Osteoblast (primary cell): ENCODE measurements around the gene FLT3. TPM values are rescaled to one million over a fixed set of nuclear protein-coding genes. Genes with fewer than 3 reads are reported as not detected.
"Not testable (repeated sequence)": the region's sequence is repeated elsewhere in the genome, so short reads cannot be mapped to it uniquely, and the experiment has no call there.

Experiments used
- DNase-seq: peaks from one replicate; pipeline ENCODE4 v3.0.0; 2011; ENCODE audit warnings: low spot score, mixed read lengths; ENCODE audit not compliant: insufficient read length; ENCODE audit errors: missing footprints
- H2AFZ ChIP-seq: 2 replicates; pipeline ENCODE4 v1.6.0; 2011; ENCODE audit warnings: mild to moderate bottlenecking, low read length
- H3K27ac ChIP-seq: 2 replicates; pipeline ENCODE4 v1.5.1; 2011; ENCODE audit warnings: mild to moderate bottlenecking, low read depth, low read length, moderate library complexity
- H3K27me3 ChIP-seq: 2 replicates; pipeline ENCODE4 v1.6.0; 2012; ENCODE audit warnings: mild to moderate bottlenecking, control low read depth, inconsistent platforms, low read length, moderate library complexity; ENCODE audit not compliant: insufficient read depth
- H3K36me3 ChIP-seq: 2 replicates; pipeline ENCODE4 v1.5.1; 2011; ENCODE audit warnings: mild to moderate bottlenecking, low read length, control low read depth, moderate library complexity; ENCODE audit not compliant: insufficient read depth
- H3K4me1 ChIP-seq: 2 replicates; pipeline ENCODE4 v1.5.1; 2011; ENCODE audit warnings: mild to moderate bottlenecking, low read length, control low read depth, moderate library complexity; ENCODE audit not compliant: insufficient read depth
- H3K4me2 ChIP-seq: 2 replicates; pipeline ENCODE4 v1.6.0; 2011; ENCODE audit warnings: mild to moderate bottlenecking, low read length; ENCODE audit not compliant: insufficient read depth
- H3K4me3 ChIP-seq: fragments of 200-600 bp; sonication (generic); 3 replicates; pipeline ENCODE4 v1.5.1; 2012; ENCODE audit warnings: mild to moderate bottlenecking, low read length, inconsistent platforms; ENCODE audit not compliant: insufficient read depth
- H3K79me2 ChIP-seq: 2 replicates; pipeline ENCODE4 v1.6.0; 2012; ENCODE audit warnings: mild to moderate bottlenecking, low read length, control low read depth, inconsistent platforms; ENCODE audit not compliant: insufficient read depth
- H3K9me3 ChIP-seq: 2 replicates; pipeline ENCODE4 v1.5.1; 2011; ENCODE audit warnings: low read depth, low read length, control low read depth
- H4K20me1 ChIP-seq: 2 replicates; pipeline ENCODE4 v1.6.0; 2012; ENCODE audit warnings: mild to moderate bottlenecking, low read length, control low read depth; ENCODE audit not compliant: insufficient read depth
- total RNA-seq: library from RNA; depleted of rRNA; stranded (reverse); fragments of >200 nt; gene quantifications from 2 replicates; pipeline ENCODE4 v1.2.3, GENCODE V29; 2012
- TF ChIP-seq, protein P1 (sequence below): IDR thresholded peaks from 2 replicates; pipeline ENCODE4 v1.5.1; 2011; ENCODE audit warnings: mild to moderate bottlenecking, low read depth, low read length, moderate library complexity; ENCODE audit errors: extremely low read depth

FLT3 gene
- total RNA-seq, 1 donor, result not detected

DNA sequence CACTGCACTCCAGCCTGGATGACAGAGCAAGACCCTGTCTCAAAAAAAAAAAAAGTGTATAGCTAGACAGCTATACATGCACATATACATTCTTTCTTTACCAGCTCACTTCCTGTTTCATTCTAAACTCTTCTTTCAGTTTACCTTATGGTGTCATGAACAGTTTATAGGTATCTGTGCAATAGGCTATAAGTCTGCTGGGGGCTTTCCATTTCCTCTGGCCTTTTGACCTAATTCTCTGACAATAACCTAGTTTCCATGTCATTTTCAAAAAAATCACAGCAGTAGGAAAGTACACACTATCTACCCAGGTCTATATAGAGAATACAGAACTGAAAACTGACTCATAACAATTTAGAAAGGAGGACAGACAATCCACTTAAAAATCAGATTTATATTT lies 87.5 kb downstream of the FLT3 start:
- no peak overlapping the region for H3K4me2 ChIP-seq
- no peak overlapping the region for H3K4me3 ChIP-seq
- no peak overlapping the region for H2AFZ ChIP-seq
- H3K9me3 ChIP-seq, result no peaks in the 10 kb centered on the region
- no peak for DNase-seq
- H3K36me3 ChIP-seq, result no peaks in the 10 kb centered on the region
- H3K27ac ChIP-seq, result no peak overlapping the region
- H3K4me1 ChIP-seq, result no peaks in the 10 kb centered on the region
- H4K20me1 ChIP-seq, result no peaks in the 10 kb centered on the region
- H3K79me2 ChIP-seq, result no peaks in the 10 kb centered on the region
- no peaks in the 10 kb centered on the region for H3K27me3 ChIP-seq
- TF ChIP-seq, protein P1, sequence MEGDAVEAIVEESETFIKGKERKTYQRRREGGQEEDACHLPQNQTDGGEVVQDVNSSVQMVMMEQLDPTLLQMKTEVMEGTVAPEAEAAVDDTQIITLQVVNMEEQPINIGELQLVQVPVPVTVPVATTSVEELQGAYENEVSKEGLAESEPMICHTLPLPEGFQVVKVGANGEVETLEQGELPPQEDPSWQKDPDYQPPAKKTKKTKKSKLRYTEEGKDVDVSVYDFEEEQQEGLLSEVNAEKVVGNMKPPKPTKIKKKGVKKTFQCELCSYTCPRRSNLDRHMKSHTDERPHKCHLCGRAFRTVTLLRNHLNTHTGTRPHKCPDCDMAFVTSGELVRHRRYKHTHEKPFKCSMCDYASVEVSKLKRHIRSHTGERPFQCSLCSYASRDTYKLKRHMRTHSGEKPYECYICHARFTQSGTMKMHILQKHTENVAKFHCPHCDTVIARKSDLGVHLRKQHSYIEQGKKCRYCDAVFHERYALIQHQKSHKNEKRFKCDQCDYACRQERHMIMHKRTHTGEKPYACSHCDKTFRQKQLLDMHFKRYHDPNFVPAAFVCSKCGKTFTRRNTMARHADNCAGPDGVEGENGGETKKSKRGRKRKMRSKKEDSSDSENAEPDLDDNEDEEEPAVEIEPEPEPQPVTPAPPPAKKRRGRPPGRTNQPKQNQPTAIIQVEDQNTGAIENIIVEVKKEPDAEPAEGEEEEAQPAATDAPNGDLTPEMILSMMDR, result no peak

DNA sequence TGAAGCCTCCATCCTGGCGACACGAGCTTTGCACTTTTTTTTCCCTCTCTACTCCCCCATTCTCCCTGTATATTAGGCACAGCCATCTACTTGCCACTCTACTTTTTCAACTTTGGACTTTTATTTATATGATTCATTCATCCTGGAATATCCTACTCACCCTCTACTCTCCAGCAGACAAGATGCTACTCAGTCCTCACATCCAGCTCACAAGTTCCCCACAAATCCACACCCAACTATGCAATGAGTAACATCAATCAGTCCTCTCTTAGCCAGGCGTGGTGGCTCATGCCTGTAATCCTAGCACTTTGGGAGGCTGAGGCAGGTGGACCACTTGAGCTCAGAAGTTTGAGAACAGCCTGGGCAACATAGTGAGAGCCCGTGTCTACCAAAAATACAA lies 88.0 kb downstream of the FLT3 start:
- Histone ChIP-seq H4K20me1 (no peaks in the 10 kb centered on the region), H3K4me2 (no peak overlapping the region), H2AFZ (no peak overlapping the region), H3K9me3 (no peaks in the 10 kb centered on the region), H3K27ac (no peak overlapping the region), H3K4me3 (no peak overlapping the region), H3K4me1 (no peaks in the 10 kb centered on the region), H3K79me2 (no peaks in the 10 kb centered on the region), H3K36me3 (no peaks in the 10 kb centered on the region), H3K27me3 (no peaks in the 10 kb centered on the region)
- no peak for DNase-seq
- TF ChIP-seq, protein P1, result no peak

DNA sequence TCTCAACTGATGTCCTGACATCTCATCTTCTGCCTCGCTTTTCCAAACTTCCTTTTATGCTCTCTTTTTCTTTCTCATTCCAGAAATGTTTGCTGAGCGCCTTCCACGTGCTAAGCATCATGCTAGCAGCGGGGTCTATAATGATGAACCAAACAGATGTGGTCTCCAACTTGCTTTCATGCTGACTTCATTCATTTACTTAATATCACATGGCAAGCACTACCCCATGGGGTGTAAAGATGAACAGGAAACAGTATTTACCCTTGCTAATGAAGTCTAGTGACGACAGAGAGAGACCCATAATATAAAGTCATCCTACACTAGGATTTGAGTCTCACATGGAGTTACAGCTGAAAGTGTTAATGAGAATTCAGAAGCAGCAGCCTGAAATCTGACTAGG lies 90.3 kb downstream of the FLT3 start:
- TF ChIP-seq, protein P1, result no peak
- Histone ChIP-seq H3K4me1 (no peaks in the 10 kb centered on the region), H2AFZ (no peak overlapping the region), H3K27me3 (no peaks in the 10 kb centered on the region), H3K79me2 (no peaks in the 10 kb centered on the region), H3K4me3 (no peak overlapping the region), H3K4me2 (no peak overlapping the region), H3K27ac (no peak overlapping the region), H4K20me1 (no peaks in the 10 kb centered on the region), H3K36me3 (no peaks in the 10 kb centered on the region), H3K9me3 (no peaks in the 10 kb centered on the region)
- DNase-seq, result no peak

DNA sequence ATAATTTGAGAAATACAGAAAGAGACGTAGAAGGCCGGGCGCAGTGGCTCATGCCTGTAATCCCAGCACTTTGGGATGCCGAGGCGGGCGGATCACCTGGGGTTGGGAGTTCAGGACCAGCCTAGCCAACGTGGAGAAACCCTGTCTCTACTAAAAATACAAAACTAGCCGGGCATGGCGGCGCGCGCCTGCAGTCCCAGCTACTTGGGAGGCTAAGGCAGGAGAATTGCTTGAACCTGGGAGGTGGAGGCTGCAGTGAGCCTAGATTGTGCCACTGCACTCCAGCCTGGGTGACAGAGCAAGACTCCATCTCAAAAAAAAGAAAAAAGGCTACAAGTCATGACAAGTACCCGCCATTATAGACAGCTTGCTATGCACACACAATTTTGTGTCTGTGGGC lies 95.4 kb downstream of the FLT3 start:
- not testable (repeated sequence) for DNase-seq, H2AFZ ChIP-seq, H3K4me1 ChIP-seq, H3K27ac ChIP-seq, H3K36me3 ChIP-seq, H3K4me2 ChIP-seq, H3K9me3 ChIP-seq, H3K4me3 ChIP-seq, H3K27me3 ChIP-seq, H3K79me2 ChIP-seq, H4K20me1 ChIP-seq
